D721Med (cell line): Measurements from ENCODE around the gene ZNF385B.

ENCODE experiments used
- DNase-seq: peaks from one replicate; pipeline ENCODE4 v3.0.0; 2011; ENCODE audit warnings: low spot score; ENCODE audit not compliant: insufficient read length
- FAIRE-seq: peaks from 2 replicates; lab custom pipeline; 2011; peaks lifted over from hg19 to GRCh38; lab: Jason Lieb, UNC
- CTCF ChIP-seq: IDR thresholded peaks from 2 replicates; pipeline ENCODE4 v1.5.1; 2012; ENCODE audit warnings: mild to moderate bottlenecking, control low read depth; ENCODE audit not compliant: insufficient read depth; ENCODE audit errors: missing control alignments

The ZNF385B gene

DNA sequence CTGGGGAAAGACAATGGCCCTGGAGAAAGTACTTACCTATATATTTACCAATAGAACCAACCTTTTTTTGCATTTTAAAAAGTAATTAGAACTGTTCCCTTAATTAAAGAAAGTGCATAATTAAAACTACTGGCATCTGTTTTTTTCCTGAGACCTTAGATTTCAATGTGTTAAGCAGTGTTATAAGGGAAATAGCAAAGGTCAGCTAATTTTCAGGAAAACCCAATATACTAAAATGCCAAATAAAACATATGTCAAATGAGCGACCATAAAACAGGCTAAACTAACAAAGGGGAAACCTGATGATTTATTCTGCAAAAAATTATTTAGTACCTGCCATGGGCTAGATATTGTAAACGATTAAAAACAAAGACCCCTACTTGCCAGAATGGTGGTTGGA, 372.8 kb downstream of the ZNF385B start:
- no peak for TF ChIP-seq CTCF
- DNase-seq, result no peak
- no peak for FAIRE-seq

DNA sequence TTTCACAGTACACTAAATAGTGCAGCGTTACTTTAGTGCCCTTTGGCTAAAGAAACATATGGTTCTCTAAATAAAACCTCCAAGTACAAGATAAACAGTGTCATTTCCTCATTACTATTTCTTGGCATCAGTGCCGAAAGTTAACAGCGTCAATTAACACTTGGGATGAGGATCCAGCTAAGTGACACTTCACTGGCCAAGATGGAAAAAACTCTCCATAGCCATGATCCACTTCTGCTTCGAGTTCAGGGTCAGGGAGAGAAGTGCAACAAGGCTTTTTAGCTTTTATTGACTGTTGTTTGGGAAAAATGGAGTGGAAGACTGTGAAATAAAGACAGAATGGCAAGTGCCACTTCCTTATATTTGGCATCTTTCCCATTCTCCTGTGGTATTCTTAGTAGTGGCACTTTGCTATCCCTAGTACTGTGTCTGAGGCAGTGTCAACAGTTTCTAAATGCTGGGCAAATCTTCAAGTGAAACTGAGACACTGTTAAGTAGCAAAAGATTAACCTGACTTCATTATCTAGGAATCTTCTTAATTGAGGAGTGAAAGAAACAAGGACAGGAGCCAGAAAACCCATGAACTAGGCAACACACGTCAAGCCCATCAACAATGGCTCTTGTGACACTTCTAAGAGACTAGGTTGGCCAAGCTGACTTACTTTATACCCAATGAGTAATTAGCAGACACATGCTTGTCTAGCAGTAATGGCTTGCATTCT, 374.2 kb downstream of the ZNF385B start:
- FAIRE-seq (no peak), DNase-seq (no peak)
- no peak for TF ChIP-seq CTCF

GRCh38 chr2:179483131-179483530, 378.3 kb downstream of the ZNF385B start:
- FAIRE-seq, result no peak
- DNase-seq, result no peak
- no peak for TF ChIP-seq CTCF

GRCh38 chr2:179479947-179480346, 381.5 kb downstream of the ZNF385B start:
- no peak for DNase-seq
- no peak for TF ChIP-seq CTCF
- no peak for FAIRE-seq

DNA sequence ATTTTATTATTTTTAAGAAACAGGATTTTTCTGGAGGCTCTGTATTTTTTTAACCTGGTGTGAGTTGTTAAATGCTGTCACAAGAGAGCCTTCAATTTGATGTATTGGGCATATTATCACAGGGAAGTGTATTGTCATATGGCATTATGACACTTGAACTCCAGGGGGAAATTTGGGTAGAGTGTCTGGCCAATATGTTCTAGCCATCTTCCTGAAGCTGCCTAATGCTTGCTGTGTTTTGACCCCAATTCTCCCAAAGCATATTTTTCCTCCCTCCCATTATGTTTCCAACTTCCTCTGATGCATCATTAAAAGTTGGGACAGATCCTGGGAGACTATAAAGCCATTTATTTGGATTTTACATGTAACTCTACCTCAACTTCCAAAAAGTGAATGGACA, 382.6 kb downstream of the ZNF385B start:
- TF ChIP-seq CTCF, result no peak
- DNase-seq (no peak), FAIRE-seq (no peak)

GRCh38 chr2:179470992-179471391, 390.4 kb downstream of the ZNF385B start:
- TF ChIP-seq CTCF, result no peak
- DNase-seq (no peak), FAIRE-seq (no peak)

GRCh38 chr2:179470089-179470488, 391.3 kb downstream of the ZNF385B start:
- FAIRE-seq (no peak), DNase-seq (no peak)
- TF ChIP-seq CTCF, result no peak
